Fibroblast of lung (primary cell): ENCODE results near the gene KIF26B. TPM values are rescaled to one million over a fixed set of nuclear protein-coding genes. Genes with fewer than 3 reads are reported as not detected.

Experiments used
- DNase-seq, 2 donors: peaks; one replicate each; pipeline versions ENCODE4 v3.0.0 to v3.0.0-alpha.2; 2010; ENCODE audit warnings: low read depth in 2 of 2
- H2AFZ ChIP-seq: 2 replicates; pipeline ENCODE4 v1.5.1; 2012; ENCODE audit warnings: low read length, control low read depth, inconsistent platforms
- H3K27ac ChIP-seq: 2 replicates; pipeline ENCODE4 v1.5.1; 2011; ENCODE audit warnings: low read length, control low read depth; ENCODE audit not compliant: insufficient read depth
- H3K27me3 ChIP-seq: 2 replicates; pipeline ENCODE4 v1.5.1; 2011; ENCODE audit warnings: mild to moderate bottlenecking, low read length; ENCODE audit not compliant: control insufficient read depth, insufficient read depth
- H3K36me3 ChIP-seq: 2 replicates; pipeline ENCODE4 v1.5.1; 2011; ENCODE audit warnings: low read length; ENCODE audit not compliant: control insufficient read depth, insufficient read depth
- H3K4me1 ChIP-seq: 2 replicates; pipeline ENCODE4 v1.5.1; 2011; ENCODE audit warnings: low read length; ENCODE audit not compliant: control insufficient read depth, insufficient read depth; ENCODE audit errors: extremely low read depth
- H3K4me2 ChIP-seq: 2 replicates; pipeline ENCODE4 v1.5.1; 2011; ENCODE audit warnings: low read length, control low read depth; ENCODE audit not compliant: insufficient read depth; ENCODE audit errors: extremely low read depth
- H3K4me3 ChIP-seq, 4 experiments: fragments of 200-600 bp in 1 of 4; sonication (generic) in 1 of 4; replicated peaks in 1 of 4; 2 replicates each; pipeline ENCODE4 v1.5.1; 2011 to 2016; ENCODE audit warnings: low read length in 4 of 4, low read depth in 3 of 4, mild to moderate bottlenecking in 3 of 4, control low read depth in 2 of 4, inconsistent platforms in 1 of 4, mixed read lengths in 1 of 4; ENCODE audit not compliant: insufficient read depth in 1 of 4; ENCODE audit errors: control extremely low read depth in 1 of 4
- H3K79me2 ChIP-seq: 2 replicates; pipeline ENCODE4 v1.5.1; 2012; ENCODE audit warnings: mild to moderate bottlenecking, low read length, inconsistent platforms; ENCODE audit not compliant: control insufficient read depth, insufficient read depth
- H3K9ac ChIP-seq: 2 replicates; pipeline ENCODE4 v1.5.1; 2011; ENCODE audit warnings: mild to moderate bottlenecking, low read length, control low read depth; ENCODE audit not compliant: insufficient read depth
- H3K9me3 ChIP-seq: 2 replicates; pipeline ENCODE4 v1.5.1; 2012; ENCODE audit warnings: low read depth, low read length; ENCODE audit not compliant: control insufficient read depth, insufficient read depth
- H4K20me1 ChIP-seq: 2 replicates; pipeline ENCODE4 v1.5.1; 2011; ENCODE audit warnings: low read length; ENCODE audit not compliant: control insufficient read depth, insufficient read depth; ENCODE audit errors: extremely low read depth
- CTCF ChIP-seq, 2 donors: IDR thresholded peaks in 1 of 2; conservative IDR thresholded peaks in 1 of 2; 1 replicate in 1 of 2; 2 replicates in 1 of 2; pipeline ENCODE4 v1.5.1; 2011 to 2012; ENCODE audit warnings: low read length in 2 of 2, control low read depth in 1 of 2, inconsistent platforms in 1 of 2, low read depth in 1 of 2, mild to moderate bottlenecking in 1 of 2
- EZH2 ChIP-seq: IDR thresholded peaks from 2 replicates; pipeline ENCODE4 v1.5.1; 2012; ENCODE audit warnings: low read length, control low read depth, mild to moderate bottlenecking; ENCODE audit errors: missing control alignments
- polyA plus RNA-seq, 2 donors: library from polyadenylated mRNA; depleted of rRNA in 1 of 2; stranded (reverse) in 1 of 2; unstranded in 1 of 2; fragments of >200 nt; gene quantifications; 2 replicates each; pipeline ENCODE4 v1.2.1, GENCODE V29; 2011 to 2012; ENCODE audit warnings: missing spikeins in 1 of 2
- total RNA-seq: library from RNA; depleted of rRNA; stranded (reverse); fragments of >200 nt; gene quantifications from 2 replicates; pipeline ENCODE4 v1.2.1, GENCODE V29; 2014

The KIF26B gene
- total and polyA plus RNA-seq, 2 donors (not counting 1 experiment from before 2014, with no cell fraction given) = 5.3 to 6.1 TPM

- no peaks in the 10 kb centered on the region for H3K27me3 ChIP-seq
- no peak overlapping the region for H3K9ac ChIP-seq
- no peaks in the 10 kb centered on the region for H3K36me3 ChIP-seq
- TF ChIP-seq EZH2 (no peak), CTCF (conservative IDR thresholded peaks at IDR 0.05 in 1 of 2, IDR thresholded peaks at IDR 0.05 in 1 of 2; ENCODE audit: low read depth in 1 of 2, low read length in 2 of 2) (no peak)
- H3K4me1 ChIP-seq = no peaks in the 10 kb centered on the region
- no peak overlapping the region for H3K4me3 ChIP-seq
- H3K79me2 ChIP-seq = no peaks in the 10 kb centered on the region
- no peaks in the 10 kb centered on the region for H4K20me1 ChIP-seq
- no peak for DNase-seq
- H3K4me2 ChIP-seq = no peak overlapping the region
- no peak overlapping the region for H2AFZ ChIP-seq
- H3K9me3 ChIP-seq = no peaks in the 10 kb centered on the region
- H3K27ac ChIP-seq = no peak overlapping the region
Observed at GRCh38 chr1:245412306-245412705, 257.5 kb downstream of the KIF26B start.

- no peaks in the 10 kb centered on the region for H3K4me1 ChIP-seq
Observed at GRCh38 chr1:245416781-245417180, 262.0 kb downstream of the KIF26B start.

GRCh38 chr1:245418077-245418476 is 263.3 kb downstream of the KIF26B start:
- TF ChIP-seq CTCF (conservative IDR thresholded peaks at IDR 0.05 in 1 of 2, IDR thresholded peaks at IDR 0.05 in 1 of 2; ENCODE audit: low read depth in 1 of 2, low read length in 2 of 2) = no peak
- no peak for TF ChIP-seq EZH2
- DNase-seq = no peak
- H2AFZ ChIP-seq = no peak overlapping the region
- no peaks in the 10 kb centered on the region for H3K4me1 ChIP-seq
- H3K36me3 ChIP-seq = no peaks in the 10 kb centered on the region
- no peaks in the 10 kb centered on the region for H4K20me1 ChIP-seq
- H3K4me3 ChIP-seq = no peak overlapping the region
- H3K9me3 ChIP-seq = no peaks in the 10 kb centered on the region
- no peaks in the 10 kb centered on the region for H3K27me3 ChIP-seq
- H3K9ac ChIP-seq = no peak overlapping the region
- H3K4me2 ChIP-seq = no peak overlapping the region
- H3K79me2 ChIP-seq = no peaks in the 10 kb centered on the region
- H3K27ac ChIP-seq = no peak overlapping the region

More at GRCh38 chr1:245416781-245417180, 262.0 kb downstream of the KIF26B start:
- no peak for DNase-seq
- H4K20me1 ChIP-seq = no peaks in the 10 kb centered on the region
- no peaks in the 10 kb centered on the region for H3K27me3 ChIP-seq
- H3K4me3 ChIP-seq = no peak overlapping the region
- no peak overlapping the region for H3K4me2 ChIP-seq
- no peak overlapping the region for H3K9ac ChIP-seq
- no peaks in the 10 kb centered on the region for H3K79me2 ChIP-seq
- no peak overlapping the region for H3K27ac ChIP-seq
- H3K36me3 ChIP-seq = no peaks in the 10 kb centered on the region
- no peaks in the 10 kb centered on the region for H3K9me3 ChIP-seq
- TF ChIP-seq CTCF (conservative IDR thresholded peaks at IDR 0.05 in 1 of 2, IDR thresholded peaks at IDR 0.05 in 1 of 2; ENCODE audit: low read depth in 1 of 2, low read length in 2 of 2) (no peak), EZH2 (no peak)
- no peak overlapping the region for H2AFZ ChIP-seq
